HEK293 (cell line): ENCODE measurements around the gene RABGEF1.

Experiments used
- ZNF548 ChIP-seq: fragments of 450-650 bp; formaldehyde crosslinking; IDR thresholded peaks from 2 replicates; pipeline ENCODE4 v1.5.1; 2016; ENCODE audit warnings: missing biosample characterization, missing genetic modification characterization

Gene RABGEF1

GRCh38 chr7:66860767-66861166 lies 120.2 kb downstream of the RABGEF1 start (continued):
- TF ChIP-seq ZNF548 = no peak
